GM12873 (cell line): ENCODE measurements around the gene MAP1LC3B.

Experiments
- CTCF ChIP-seq: IDR thresholded peaks from 2 replicates; pipeline ENCODE4 v1.5.1; 2012; ENCODE audit warnings: low read depth, mild to moderate bottlenecking, moderate library complexity, low read length, control low read depth; ENCODE audit not compliant: insufficient read depth; ENCODE audit errors: missing control alignments

Gene MAP1LC3B

DNA sequence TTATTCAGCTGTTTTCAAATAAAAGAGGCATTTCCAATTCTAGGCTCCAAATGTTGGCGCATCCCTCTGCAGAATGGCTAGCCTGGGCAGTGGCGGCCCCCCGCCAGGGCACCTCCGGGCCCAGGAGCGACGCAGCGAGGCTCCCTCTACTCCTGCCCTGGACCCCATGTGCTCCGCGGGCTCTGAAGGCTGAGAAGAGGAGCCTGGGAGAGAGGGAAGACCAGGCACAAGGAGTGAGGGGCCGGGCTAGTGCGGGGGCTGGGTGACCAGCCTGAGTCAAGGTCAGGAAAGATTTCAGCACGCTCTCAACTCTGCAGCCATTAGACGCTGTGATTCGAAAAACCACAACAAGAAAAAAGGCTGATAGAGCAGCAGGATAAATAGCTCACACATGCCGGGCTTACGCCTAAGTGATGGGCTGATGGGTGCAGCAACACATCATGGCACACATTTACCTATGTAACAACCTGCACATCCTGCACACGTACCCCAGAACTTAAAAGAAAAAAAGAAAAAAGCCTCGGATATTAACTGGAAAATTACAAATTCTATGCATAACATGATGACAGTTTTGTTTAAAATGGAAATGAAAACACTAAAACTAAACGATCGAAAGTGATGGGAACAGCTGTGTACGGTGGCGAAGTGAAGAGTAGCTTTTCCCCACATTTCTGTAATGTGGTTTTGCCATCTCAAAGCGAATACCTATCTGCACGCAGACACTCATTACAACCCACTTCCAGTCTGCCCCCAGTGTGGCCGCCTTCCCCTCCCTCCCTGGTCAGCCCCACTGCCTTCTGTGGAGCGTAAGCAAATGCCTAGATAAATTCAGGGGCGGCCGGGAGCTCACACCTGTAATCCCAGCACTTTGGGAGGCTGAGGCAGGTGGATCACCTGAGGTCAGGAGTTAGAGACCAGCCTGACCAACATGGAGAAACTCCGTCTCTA lies 44.4 kb downstream of the MAP1LC3B start:
- TF ChIP-seq CTCF: no peak

- no peak for TF ChIP-seq CTCF
Measured at GRCh38 chr16:87437327-87437726, 45.2 kb downstream of the MAP1LC3B start.

GRCh38 chr16:87437911-87438610 lies 45.9 kb downstream of the MAP1LC3B start:
- TF ChIP-seq CTCF: no peak

DNA sequence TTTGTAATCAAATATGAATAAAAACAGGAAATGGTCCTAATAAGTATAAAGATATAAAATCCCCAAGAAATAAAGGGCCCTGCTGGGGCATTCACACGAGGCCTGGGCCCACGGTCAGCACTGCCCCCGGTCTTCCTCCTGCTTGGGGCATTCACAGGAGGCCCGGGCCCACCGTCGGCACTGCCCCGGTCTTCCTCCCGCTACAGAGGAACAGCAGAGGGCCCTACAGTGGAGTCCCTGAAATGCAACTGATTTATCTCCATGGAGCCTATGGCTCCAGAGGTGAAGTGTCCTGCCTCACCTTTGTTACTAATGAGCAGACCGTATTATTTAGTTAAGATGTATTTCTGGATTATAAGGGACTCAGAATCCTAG lies 46.5 kb downstream of the MAP1LC3B start:
- TF ChIP-seq CTCF: no peak

GRCh38 chr16:87439926-87440325 lies 47.8 kb downstream of the MAP1LC3B start:
- TF ChIP-seq CTCF: no peak

- TF ChIP-seq CTCF: no peak
Measured at GRCh38 chr16:87441886-87442580, 49.9 kb downstream of the MAP1LC3B start.

- no peak for TF ChIP-seq CTCF
Measured at GRCh38 chr16:87442581-87442966, 50.4 kb downstream of the MAP1LC3B start.
